ENCODE results near the gene SPATA18. TPM values are rescaled to one million over a fixed set of nuclear protein-coding genes. Genes with fewer than 3 reads are reported as not detected.
"Not testable (repeated sequence)": the region's sequence is repeated elsewhere in the genome, so short reads cannot be mapped to it uniquely, and the experiment has no call there.

SPATA18 gene
- polyA plus RNA-seq, 1 donor (not counting 4 experiments of a cell fraction or from before 2014, with no cell fraction given), result 5.6 TPM

- H3K4me3 ChIP-seq (ENCODE audit: control insufficient read depth in 2 of 3, extremely low read depth in 1 of 3, insufficient read depth in 2 of 3, low read depth in 1 of 3, low read length in 3 of 3), result no peak overlapping the region
- H3K36me3 ChIP-seq (ENCODE audit: control insufficient read depth in 2 of 2, extremely low read depth in 1 of 2, insufficient read depth in 2 of 2, low read length in 2 of 2), result peaks cover 0 to 4% of the 10 kb centered on the region in 2 experiments
- H4K20me1 ChIP-seq (ENCODE audit: control insufficient read depth, extremely low read depth, insufficient read depth, low read length), result no peaks in the 10 kb centered on the region
- FAIRE-seq (no peak), DNase-seq (ENCODE audit: low read depth, low spot score) (no peak)
- H3K9me3 ChIP-seq (ENCODE audit: control insufficient read depth, low read depth, low read length), result no peaks in the 10 kb centered on the region
- dilution Hi-C loops (cut with MboI; ENCODE audit: extremely low pct_ligation_motif_present, low sequenced_read_pairs), result no loop called here
- no peak overlapping the region for H3K4me2 ChIP-seq (ENCODE audit: control insufficient read depth, extremely low read depth, insufficient read depth, low read depth, low read length)
- H3K9ac ChIP-seq (ENCODE audit: control insufficient read depth, extremely low read depth, insufficient read depth, low read length), result no peak overlapping the region
- H2AFZ ChIP-seq (ENCODE audit: control insufficient read depth, low read length), result no peak overlapping the region
- H3K4me1 ChIP-seq (ENCODE audit: control insufficient read depth, extremely low read depth, insufficient read depth, low read length), result no peaks in the 10 kb centered on the region
- H3K27ac ChIP-seq (ENCODE audit: control insufficient read depth, insufficient read depth, low read length), result no peak overlapping the region
- H3K9me1 ChIP-seq (ENCODE audit: control insufficient read depth, extremely low read depth, insufficient read depth, low read length), result no peaks in the 10 kb centered on the region
- no peaks in the 10 kb centered on the region for H3K79me2 ChIP-seq (ENCODE audit: control insufficient read depth, insufficient read depth, low read length)
- TF ChIP-seq CTCF (optimal IDR thresholded peaks at IDR 0.05 in 1 of 3, IDR thresholded peaks at IDR 0.05 in 1 of 3, conservative IDR thresholded peaks at IDR 0.05 in 1 of 3; ENCODE audit: extremely low read depth in 1 of 3, insufficient read depth in 2 of 3, low read length in 3 of 3) (no peak), EZH2 (IDR thresholded peaks at IDR 0.05; ENCODE audit: low read length) (no peak)
- no peaks in the 10 kb centered on the region for H3K27me3 ChIP-seq (ENCODE audit: control insufficient read depth, extremely low read depth, insufficient read depth, low read length)
Measured at GRCh38 chr4:52079659-52080058, 28.6 kb downstream of the SPATA18 start.

GRCh38 chr4:52081216-52081615, 30.1 kb downstream of the SPATA18 start:
- no peaks in the 10 kb centered on the region for H4K20me1 ChIP-seq (ENCODE audit: control insufficient read depth, extremely low read depth, insufficient read depth, low read length)
- no peak overlapping the region for H3K4me2 ChIP-seq (ENCODE audit: control insufficient read depth, extremely low read depth, insufficient read depth, low read depth, low read length)
- no peak for FAIRE-seq
- DNase-seq (ENCODE audit: low read depth, low spot score), result no peak
- H3K4me1 ChIP-seq (ENCODE audit: control insufficient read depth, extremely low read depth, insufficient read depth, low read length), result no peaks in the 10 kb centered on the region
- no peaks in the 10 kb centered on the region for H3K27me3 ChIP-seq (ENCODE audit: control insufficient read depth, extremely low read depth, insufficient read depth, low read length)
- H3K9me3 ChIP-seq (ENCODE audit: control insufficient read depth, low read depth, low read length), result no peaks in the 10 kb centered on the region
- H3K9ac ChIP-seq (ENCODE audit: control insufficient read depth, extremely low read depth, insufficient read depth, low read length), result no peak overlapping the region
- no peak overlapping the region for H2AFZ ChIP-seq (ENCODE audit: control insufficient read depth, low read length)
- no peaks in the 10 kb centered on the region for H3K9me1 ChIP-seq (ENCODE audit: control insufficient read depth, extremely low read depth, insufficient read depth, low read length)
- dilution Hi-C loops (cut with MboI; ENCODE audit: extremely low pct_ligation_motif_present, low sequenced_read_pairs), result no loop called here
- H3K79me2 ChIP-seq (ENCODE audit: control insufficient read depth, insufficient read depth, low read length), result no peaks in the 10 kb centered on the region
- no peak overlapping the region for H3K27ac ChIP-seq (ENCODE audit: control insufficient read depth, insufficient read depth, low read length)
- H3K36me3 ChIP-seq (ENCODE audit: control insufficient read depth in 2 of 2, extremely low read depth in 1 of 2, insufficient read depth in 2 of 2, low read length in 2 of 2), result peaks cover 0 to 4% of the 10 kb centered on the region in 2 experiments
- TF ChIP-seq EZH2 (IDR thresholded peaks at IDR 0.05; ENCODE audit: low read length) (no peak), CTCF (optimal IDR thresholded peaks at IDR 0.05 in 1 of 3, IDR thresholded peaks at IDR 0.05 in 1 of 3, conservative IDR thresholded peaks at IDR 0.05 in 1 of 3; ENCODE audit: extremely low read depth in 1 of 3, insufficient read depth in 2 of 3, low read length in 3 of 3) (no peak)
- H3K4me3 ChIP-seq (ENCODE audit: control insufficient read depth in 2 of 3, extremely low read depth in 1 of 3, insufficient read depth in 2 of 3, low read depth in 1 of 3, low read length in 3 of 3), result no peak overlapping the region

- H3K27me3 ChIP-seq (ENCODE audit: control insufficient read depth, extremely low read depth, insufficient read depth, low read length); H3K27ac ChIP-seq (ENCODE audit: control insufficient read depth, insufficient read depth, low read length); FAIRE-seq; H3K4me3 ChIP-seq (ENCODE audit: control insufficient read depth in 2 of 3, extremely low read depth in 1 of 3, insufficient read depth in 2 of 3, low read depth in 1 of 3, low read length in 3 of 3); H3K9ac ChIP-seq (ENCODE audit: control insufficient read depth, extremely low read depth, insufficient read depth, low read length); H3K79me2 ChIP-seq (ENCODE audit: control insufficient read depth, insufficient read depth, low read length); dilution Hi-C loops (cut with MboI; ENCODE audit: extremely low pct_ligation_motif_present, low sequenced_read_pairs); H3K9me1 ChIP-seq (ENCODE audit: control insufficient read depth, extremely low read depth, insufficient read depth, low read length); H3K4me2 ChIP-seq (ENCODE audit: control insufficient read depth, extremely low read depth, insufficient read depth, low read depth, low read length); H4K20me1 ChIP-seq (ENCODE audit: control insufficient read depth, extremely low read depth, insufficient read depth, low read length); H3K36me3 ChIP-seq (ENCODE audit: control insufficient read depth in 2 of 2, extremely low read depth in 1 of 2, insufficient read depth in 2 of 2, low read length in 2 of 2); DNase-seq (ENCODE audit: low read depth, low spot score); H2AFZ ChIP-seq (ENCODE audit: control insufficient read depth, low read length); H3K4me1 ChIP-seq (ENCODE audit: control insufficient read depth, extremely low read depth, insufficient read depth, low read length); H3K9me3 ChIP-seq (ENCODE audit: control insufficient read depth, low read depth, low read length): not testable (repeated sequence)
Measured at GRCh38 chr4:52086425-52086824, 35.3 kb downstream of the SPATA18 start.

All from keratinocyte (primary cell).